ENCODE results near the gene EPHX1. TPM values are rescaled to one million over a fixed set of nuclear protein-coding genes. Genes with fewer than 3 reads are reported as not detected.

Gene EPHX1
- total and polyA plus RNA-seq, 10 of the 15 experiments (the other 5 are each of a cell fraction or from before 2014, with no cell fraction given) = 0.33 to 2.9 (median 0.78) TPM; not detected in 2

- TF ChIP-seq CUX1 (IDR thresholded peaks at IDR 0.05; ENCODE audit: insufficient replicate concordance, low read depth, low read length) (no peak), NKRF (conservative IDR thresholded peaks at IDR 0.05) (no peak), SREBF2 (IDR thresholded peaks at IDR 0.05; ENCODE audit: low read length) (no peak), BCL11A (IDR thresholded peaks at IDR 0.05; ENCODE audit: low read depth, low read length) (no peak), RB1 (IDR thresholded peaks at IDR 0.05; ENCODE audit: borderline replicate concordance) (no peak), PML (IDR thresholded peaks at IDR 0.05; ENCODE audit: low read length) (no peak), KAT2A (conservative IDR thresholded peaks at IDR 0.05; ENCODE audit: control insufficient read depth, low read depth, low read length) (no peak), NFIC (IDR thresholded peaks at IDR 0.05; ENCODE audit: low read depth, low read length) (no peak), NBN (IDR thresholded peaks at IDR 0.05) (no peak)
Measured at GRCh38 chr1:225848030-225848955, 38.4 kb downstream of the EPHX1 start (continued).
